DND-41 (cell line): ENCODE data around the gene CAPRIN2.

Source experiments
- CTCF ChIP-seq: IDR thresholded peaks from 2 replicates; pipeline ENCODE4 v1.5.1; 2012; ENCODE audit warnings: borderline replicate concordance, low read length, moderate library complexity, mild to moderate bottlenecking; ENCODE audit not compliant: poor library complexity, severe bottlenecking; ENCODE audit errors: extremely low read depth
- EZH2 ChIP-seq: IDR thresholded peaks from 3 replicates; pipeline ENCODE4 v1.6.1; 2012; ENCODE audit warnings: borderline replicate concordance, low read depth, mild to moderate bottlenecking, moderate library complexity, low read length, inconsistent platforms; ENCODE audit not compliant: severe bottlenecking

- TF ChIP-seq CTCF (no peak), EZH2 (no peak)
These were observed 40.0 kb upstream of the CAPRIN2 start for GRCh38 chr12:30794591-30795409.
